K562 (cell line): ENCODE data around the gene RHBDF2. TPM values are rescaled to one million over a fixed set of nuclear protein-coding genes. Genes with fewer than 3 reads are reported as not detected.

Experiments
- ATAC-seq: fragments of 200-7000 bp; cut with Tn5 transposase; 3 replicates; pipeline ENCODE4 v1.9.1; 2020; ENCODE audit warnings: moderate library complexity
- BruUV-seq: library from RNA; stranded (reverse); fragments of 400-500 nt; replicated peaks from 2 replicates; lab custom pipeline; 2021; lab: Mats Ljungman, UMichigan
- CTCF ChIA-PET: fragments of 300-600 bp; formaldehyde crosslinking; extraction: SDS; loops from one replicate; lab custom pipeline; 2021; ENCODE audit warnings: low intra/inter-chr PET ratio; lab: Yijun Ruan, JAX
- POLR2A ChIA-PET: fragments of 300-600, 350-650 bp; sonication (Branson Sonifier 250); formaldehyde crosslinking; extraction: SDS; loops from one replicate; lab custom pipeline; 2021; ENCODE audit warnings: antibody characterized with exemption, inconsistent platforms; lab: Yijun Ruan, JAX
- DNase-seq, 4 experiments: peaks; one replicate each; pipeline versions ENCODE4 v3.0.0 to v3.0.0-alpha.2; 2011 to 2018; ENCODE audit warnings: low spot score in 3 of 4, mixed read lengths in 3 of 4; ENCODE audit errors: extremely low read depth in 1 of 4
- FAIRE-seq: peaks from 2 replicates; lab custom pipeline; 2011; peaks lifted over from hg19 to GRCh38; lab: Jason Lieb, UNC
- H2AFZ ChIP-seq: 2 replicates; pipeline ENCODE4 v1.6.0; 2011; ENCODE audit warnings: low read depth, low read length, control low read depth, inconsistent platforms
- H3K27ac ChIP-seq: fragments of 200-600 bp; 3 replicates; pipeline ENCODE4 v1.8.0; 2011; ENCODE audit warnings: low read depth, mild to moderate bottlenecking, control low read depth, inconsistent platforms, low read length, moderate library complexity, mixed read lengths; ENCODE audit errors: extremely low read depth
- H3K27me3 ChIP-seq, 2 experiments: fragments of 300-600 bp in 1 of 2; 2 replicates in 1 of 2; 3 replicates in 1 of 2; pipeline versions ENCODE4 v1.6.0 to v1.8.0; 2011; ENCODE audit warnings: inconsistent platforms in 2 of 2, low read length in 2 of 2, mild to moderate bottlenecking in 1 of 2, mixed read lengths in 1 of 2, moderate library complexity in 1 of 2; ENCODE audit not compliant: control insufficient read depth in 2 of 2, insufficient read depth in 2 of 2
- H3K36me3 ChIP-seq: fragments of 300-600 bp; 3 replicates; pipeline ENCODE4 v1.8.0; 2011; ENCODE audit warnings: mild to moderate bottlenecking, low read length, inconsistent platforms; ENCODE audit not compliant: control insufficient read depth, insufficient read depth
- H3K4me1 ChIP-seq, 2 experiments: fragments of 200-600 bp in 1 of 2; replicated peaks in 1 of 2; 2 replicates in 1 of 2; 3 replicates in 1 of 2; pipeline versions ENCODE4 v1.5.1 to v1.8.0; 2011; ENCODE audit warnings: inconsistent platforms in 2 of 2, low read length in 2 of 2, mild to moderate bottlenecking in 1 of 2, mixed read lengths in 1 of 2, moderate library complexity in 1 of 2; ENCODE audit not compliant: control insufficient read depth in 2 of 2, insufficient read depth in 2 of 2
- H3K4me2 ChIP-seq: 2 replicates; pipeline ENCODE4 v1.6.1; 2011; ENCODE audit warnings: low read length, control low read depth, inconsistent platforms, mixed read lengths; ENCODE audit not compliant: insufficient read depth
- H3K4me3 ChIP-seq: fragments of 200-600 bp; sonication (generic), shearing (Covaris generic); 2 replicates; pipeline ENCODE4 v1.5.1; 2016; ENCODE audit warnings: control low read depth, inconsistent platforms
- H3K79me2 ChIP-seq: fragments of 200-600 bp; 3 replicates; pipeline ENCODE4 v1.8.0; 2011; ENCODE audit warnings: low read length, inconsistent platforms; ENCODE audit not compliant: control insufficient read depth, insufficient read depth
- H3K9ac ChIP-seq, 2 experiments: 2 replicates each; pipeline versions ENCODE4 v1.6.0 to v1.6.1; 2011; ENCODE audit warnings: low read depth in 2 of 2, low read length in 2 of 2, control low read depth in 1 of 2, inconsistent platforms in 1 of 2, mild to moderate bottlenecking in 1 of 2, mixed read lengths in 1 of 2; ENCODE audit not compliant: insufficient read depth in 1 of 2
- H3K9me1 ChIP-seq: one replicate; pipeline ENCODE4 v1.6.0; 2011; ENCODE audit warnings: inconsistent platforms, mild to moderate bottlenecking, low read length, moderate library complexity; ENCODE audit not compliant: control insufficient read depth, insufficient read depth
- H3K9me3 ChIP-seq: replicated peaks from 2 replicates; pipeline ENCODE4 v1.5.1; 2011; ENCODE audit warnings: low read depth, low read length, inconsistent platforms; ENCODE audit not compliant: control insufficient read depth, insufficient read depth
- H4K20me1 ChIP-seq: replicated peaks from 2 replicates; pipeline ENCODE4 v1.6.1; 2011; ENCODE audit warnings: low read length, inconsistent platforms, mixed read lengths; ENCODE audit not compliant: control insufficient read depth, insufficient read depth
- CHD7 ChIP-seq: fragments of 200-600 bp; sonication (generic); IDR thresholded peaks from one replicate; pipeline ENCODE4 v1.6.1; 2012; ENCODE audit warnings: mild to moderate bottlenecking, low read depth, low read length, inconsistent platforms
- FOXJ2 ChIP-seq: fragments of 200-800 bp; sonication (Bioruptor generic); IDR thresholded peaks from 2 replicates; pipeline ENCODE4 v1.6.1; 2016; ENCODE audit warnings: missing genetic modification characterization, missing compliant biosample characterization
- MBD1 ChIP-seq: fragments of 250-450 bp; sonication (Bioruptor Pico); IDR thresholded peaks from 2 replicates; pipeline ENCODE4 v1.8.0; 2022; ENCODE audit warnings: inconsistent platforms
- NR3C1 ChIP-seq: sonication (generic); formaldehyde crosslinking; IDR thresholded peaks from 2 replicates; pipeline ENCODE4 v1.8.1; 2022; ENCODE audit warnings: missing genetic modification reagents
- NRF1 ChIP-seq, 2 experiments: fragments of 450-650 bp; IDR thresholded peaks in 1 of 2; conservative IDR thresholded peaks in 1 of 2; 2 replicates each; pipeline ENCODE4 v1.6.1; 2014; ENCODE audit warnings: mild to moderate bottlenecking in 2 of 2
- ZNF274 ChIP-seq: IDR thresholded peaks from 2 replicates; pipeline ENCODE4 v1.6.1; 2011; ENCODE audit warnings: low read depth, mild to moderate bottlenecking, low read length, moderate library complexity, borderline replicate concordance
- WGBS: fragments of 100-300 bp; shearing (Covaris generic); methylation state at CpG from one replicate; pipeline ENCODE4 v1.1.6; 2016; ENCODE audit warnings: low coverage, mixed read lengths; ENCODE audit not compliant: insufficient coverage; ENCODE audit errors: missing lambda C conversion rate; 5-methylcytosine and 5-hydroxymethylcytosine counted together
- in situ Hi-C: fragments of 300-500 bp; cut with MboI; formaldehyde crosslinking; loops from 4 replicates; pipeline ENCODE4 v1.15.0; 2018; ENCODE audit warnings: inconsistent platforms, mixed read lengths
- intact Hi-C: fragments of 100-400 bp; cut with micrococcal nuclease; formaldehyde crosslinking; loops from 2 replicates; pipeline ENCODE4 v1.14.2; 2022
- polyA plus RNA-seq, 8 experiments: library from polyadenylated mRNA; depleted of rRNA in 4 of 8; stranded (reverse) in 5 of 8; unstranded in 3 of 8; fragments of >200 nt; fragmentation: Nextera tagmentation in 2 of 8; fragmentation: Illumina TruSeq in 1 of 8; extraction: Ambion mirVana in 2 of 8; extraction: Trizol in 1 of 8; gene quantifications; 2 replicates each; pipeline versions ENCODE4 v1.2.1 to v1.2.3, GENCODE V29; 2011 to 2014; ENCODE audit warnings: inconsistent platforms in 1 of 8, missing spikeins in 1 of 8
- total RNA-seq, 7 experiments: library from RNA; depleted of rRNA in 6 of 7; stranded (reverse); fragments of >200 nt in 6 of 7; fragmentation: Illumina TruSeq in 2 of 7; extraction: Trizol in 2 of 7; gene quantifications; 2 replicates each; pipeline versions ENCODE4 v1.2.1 to v1.2.3, GENCODE V29; 2011 to 2021; ENCODE audit warnings: low replicate concordance in 1 of 7

RHBDF2 gene
- total and polyA plus RNA-seq, 9 of the 15 experiments (the other 6 are each of a cell fraction or from before 2014, with no cell fraction given), result 0.04 to 2.8 (median 1.1) TPM

- FAIRE-seq (no peak), DNase-seq (no peak), ATAC-seq (no peak)
- peaks cover 10% of the 10 kb centered on the region; the same call in 1 of the 2 replicates for H4K20me1 ChIP-seq
- no peaks in the 10 kb centered on the region for H3K9me3 ChIP-seq
- ChIA-PET CTCF (no interaction called here), POLR2A (interaction anchor here (0.6 to 1.4 kb wide), 10 partner anchors 8 to 205 kb away, joined by 3 to 7 read pairs (median 4); partner anchors contain the start of gene RHBDF2)
- 15% methylated on average over 12 of the region's 15 CpGs for WGBS
- peaks cover 0 to 10% of the 10 kb centered on the region in 2 experiments; a peak in 2 of 5 replicates for H3K27me3 ChIP-seq
- intact Hi-C loops (no loop called here), in situ Hi-C loops (no loop called here)
- no peaks in the 10 kb centered on the region for H3K79me2 ChIP-seq
- no peaks in the 10 kb centered on the region for H3K9me1 ChIP-seq
- H3K4me2 ChIP-seq, result no peak overlapping the region
- H2AFZ ChIP-seq, result no peak overlapping the region
- peak overlapping the region in 1 of 2 experiments; percentile 65; a peak in 2 of 4 replicates for H3K9ac ChIP-seq
- H3K27ac ChIP-seq, result no peak overlapping the region
- peaks cover 5 to 39% of the 10 kb centered on the region in 2 experiments; a peak in 4 of 5 replicates for H3K4me1 ChIP-seq
- TF ChIP-seq CHD7 (no peak), FOXJ2 (tag) (no peak), NRF1 (conservative IDR thresholded peaks at IDR 0.05 in 1 of 2, IDR thresholded peaks at IDR 0.05 in 1 of 2) (no peak), ZNF274 (no peak), NR3C1 (CRISPR knock-in tag) (no peak), MBD1 (CRISPR knock-in tag) (no peak)
- no peaks in the 10 kb centered on the region for H3K36me3 ChIP-seq
- H3K4me3 ChIP-seq, result no peak overlapping the region
- no TSS peak for BruUV-seq
These were observed 8.2 kb downstream of the RHBDF2 start for GRCh38 chr17:76492989-76493501.
